ENCODE results near the gene HDC.

HDC gene

DNA sequence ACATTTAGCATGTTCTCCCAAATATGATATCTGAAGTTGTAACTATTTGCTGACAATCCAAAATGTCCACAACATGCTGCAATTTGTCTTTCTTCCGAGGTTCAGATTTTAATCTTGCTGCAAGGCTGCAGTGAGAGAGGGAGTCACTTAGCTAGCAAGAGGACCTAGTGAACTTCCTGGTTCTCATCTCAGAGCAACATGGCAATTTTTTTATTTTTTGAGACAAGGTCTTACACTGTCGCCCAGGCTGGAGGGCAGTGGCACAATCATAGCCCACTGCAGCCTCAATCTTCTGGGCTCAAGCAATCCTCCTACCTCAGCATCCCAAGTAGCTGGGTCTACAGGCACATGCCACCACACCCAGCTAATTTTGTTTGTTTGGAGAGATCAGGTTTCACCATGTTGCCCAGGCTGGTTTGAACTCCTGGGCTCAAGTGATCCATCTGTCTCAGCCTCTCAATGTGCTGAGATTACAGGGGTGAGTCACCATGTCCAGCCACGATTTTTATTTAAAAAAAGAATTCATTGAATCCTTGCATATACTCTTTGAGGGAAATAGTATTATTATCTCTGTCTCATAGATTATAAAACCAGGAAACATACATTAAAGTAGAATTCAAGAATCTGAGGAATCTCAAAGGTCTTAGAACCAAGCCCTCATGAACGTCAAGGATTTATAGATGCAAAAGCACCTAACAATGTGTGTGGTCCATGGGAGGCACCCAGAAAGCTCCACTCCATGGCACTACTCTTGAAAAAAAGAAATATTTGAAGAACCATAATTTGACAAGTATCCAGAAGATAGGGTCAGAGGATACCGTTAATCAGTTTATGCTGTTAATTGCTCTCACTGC lies 9.1 kb downstream of the HDC start:
- DNase-seq (ENCODE audit: low spot score): no peak

DNA sequence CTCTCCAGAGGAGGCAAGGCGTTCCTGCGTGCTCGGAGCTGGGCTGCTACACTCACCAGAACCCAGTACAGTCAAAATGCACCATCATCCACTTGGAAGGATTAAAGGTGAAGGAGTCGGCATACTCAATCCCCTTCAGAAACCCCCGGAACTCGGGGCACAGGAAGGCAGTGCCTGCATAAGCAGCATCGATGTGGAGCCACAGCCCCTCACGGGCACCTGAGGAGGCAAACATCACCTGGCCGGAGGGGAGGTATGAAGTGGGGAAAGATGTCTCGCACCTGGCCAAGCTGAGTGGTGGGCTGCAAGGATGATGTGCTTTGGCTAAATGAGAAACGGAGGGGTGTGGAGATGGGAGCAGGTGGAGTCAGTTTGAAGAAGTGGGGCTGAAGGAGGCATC lies 13.0 kb downstream of the HDC start:
- no peak for DNase-seq (ENCODE audit: low spot score)

DNA sequence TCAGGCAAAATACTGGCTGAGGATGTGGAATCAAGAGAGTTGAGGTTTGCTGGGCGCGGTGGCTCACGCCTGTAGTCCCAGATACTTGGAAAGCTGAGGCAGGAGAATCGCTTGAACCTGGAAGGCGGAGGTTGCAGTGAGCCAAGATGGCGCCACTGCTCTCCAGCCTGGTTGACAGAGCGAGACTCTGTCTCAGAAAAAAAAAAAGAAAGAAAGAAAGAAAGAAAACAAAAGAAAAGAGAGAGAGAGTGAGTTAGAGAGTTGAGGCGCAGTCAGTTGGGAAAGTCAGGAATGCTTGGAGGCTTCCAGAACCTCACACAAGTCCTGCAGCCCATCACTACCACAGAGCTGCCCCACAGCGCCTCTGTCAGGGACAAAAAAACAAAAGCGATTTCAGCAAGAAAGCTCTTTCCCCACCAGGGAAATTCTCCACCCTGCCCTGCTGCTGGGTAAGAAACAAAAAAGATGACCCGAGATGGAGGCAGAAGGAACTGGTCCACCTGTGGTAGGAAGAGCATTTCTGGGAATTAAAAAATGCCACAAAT lies 13.8 kb downstream of the HDC start:
- DNase-seq (ENCODE audit: low spot score): no peak

DNA sequence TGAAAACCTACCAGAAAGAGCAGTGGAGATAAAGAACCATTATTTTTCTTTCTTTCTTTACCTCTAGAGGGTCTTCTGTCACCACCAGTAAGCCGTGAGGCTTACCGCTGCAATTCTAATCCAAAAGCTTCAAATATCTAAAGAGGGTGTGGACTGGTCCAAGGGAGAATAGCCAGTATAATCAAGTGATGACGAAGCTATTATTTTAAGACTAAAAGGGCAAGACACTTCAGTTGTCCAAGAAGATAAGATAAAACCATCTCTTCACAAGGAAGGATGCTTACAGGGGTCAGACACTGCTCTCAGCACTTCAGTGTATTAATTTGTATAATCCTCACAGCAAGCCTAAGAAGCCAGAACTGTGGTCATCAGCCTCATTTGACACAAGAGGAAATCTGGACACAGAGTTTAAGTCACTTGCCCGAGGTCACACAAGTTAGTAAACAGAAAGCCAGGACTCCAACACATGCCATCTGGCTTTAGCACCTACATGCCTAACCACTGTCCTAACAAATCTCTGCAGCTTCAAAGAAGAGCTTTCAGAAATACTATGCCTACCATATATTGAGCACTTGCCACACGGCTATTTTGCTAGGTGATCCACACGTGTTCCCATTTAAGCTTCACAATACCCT lies 14.6 kb downstream of the HDC start:
- no peak for DNase-seq (ENCODE audit: low spot score)

DNA sequence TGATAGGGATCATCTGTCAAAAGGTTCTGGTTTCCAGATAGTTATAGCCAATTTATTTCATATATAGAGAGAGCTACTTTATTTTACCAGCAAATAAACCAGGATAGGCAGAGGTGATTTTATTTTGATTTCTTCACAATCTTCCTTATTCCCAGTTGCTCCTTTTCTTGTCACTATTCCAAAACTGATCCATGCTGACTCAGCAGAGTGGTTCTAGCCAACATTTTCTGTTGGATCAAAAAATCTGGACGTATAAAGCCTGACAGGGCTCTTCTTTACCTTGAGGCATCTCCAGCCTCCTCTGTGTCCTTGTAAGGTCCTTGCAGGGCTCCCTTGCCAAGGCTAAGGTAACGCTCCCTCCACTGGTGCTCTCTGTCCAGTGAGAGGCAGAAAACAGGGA lies 15.8 kb downstream of the HDC start:
- DNase-seq (ENCODE audit: low spot score): no peak

DNA sequence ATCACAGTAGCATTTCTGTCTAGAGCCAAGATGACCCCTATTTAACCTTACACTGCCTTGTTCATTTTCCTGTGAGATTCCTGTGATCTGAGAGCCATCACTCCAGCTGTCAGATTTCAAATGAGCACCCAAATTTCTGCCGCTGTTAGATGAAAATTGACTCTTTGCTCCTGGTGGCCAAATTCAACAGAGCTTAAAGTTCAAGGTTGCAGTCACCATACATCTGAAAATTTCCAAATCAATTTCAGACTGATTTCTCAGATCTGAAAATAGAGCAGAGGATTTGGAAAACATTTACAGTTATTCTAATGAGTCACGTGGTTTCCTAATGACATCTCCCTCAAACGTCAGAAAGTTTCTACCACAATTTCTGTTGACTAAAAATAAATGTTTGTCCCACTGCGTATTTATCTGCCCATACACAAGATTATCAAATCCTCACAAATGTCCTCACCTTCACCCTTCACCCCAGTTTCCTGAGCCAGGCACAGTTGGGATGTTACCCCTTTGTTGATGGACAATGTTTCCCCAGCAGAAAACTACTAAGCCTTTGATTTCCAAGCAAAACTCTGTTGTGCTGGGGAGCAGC lies 16.4 kb downstream of the HDC start:
- no peak for DNase-seq (ENCODE audit: low spot score)

DNA sequence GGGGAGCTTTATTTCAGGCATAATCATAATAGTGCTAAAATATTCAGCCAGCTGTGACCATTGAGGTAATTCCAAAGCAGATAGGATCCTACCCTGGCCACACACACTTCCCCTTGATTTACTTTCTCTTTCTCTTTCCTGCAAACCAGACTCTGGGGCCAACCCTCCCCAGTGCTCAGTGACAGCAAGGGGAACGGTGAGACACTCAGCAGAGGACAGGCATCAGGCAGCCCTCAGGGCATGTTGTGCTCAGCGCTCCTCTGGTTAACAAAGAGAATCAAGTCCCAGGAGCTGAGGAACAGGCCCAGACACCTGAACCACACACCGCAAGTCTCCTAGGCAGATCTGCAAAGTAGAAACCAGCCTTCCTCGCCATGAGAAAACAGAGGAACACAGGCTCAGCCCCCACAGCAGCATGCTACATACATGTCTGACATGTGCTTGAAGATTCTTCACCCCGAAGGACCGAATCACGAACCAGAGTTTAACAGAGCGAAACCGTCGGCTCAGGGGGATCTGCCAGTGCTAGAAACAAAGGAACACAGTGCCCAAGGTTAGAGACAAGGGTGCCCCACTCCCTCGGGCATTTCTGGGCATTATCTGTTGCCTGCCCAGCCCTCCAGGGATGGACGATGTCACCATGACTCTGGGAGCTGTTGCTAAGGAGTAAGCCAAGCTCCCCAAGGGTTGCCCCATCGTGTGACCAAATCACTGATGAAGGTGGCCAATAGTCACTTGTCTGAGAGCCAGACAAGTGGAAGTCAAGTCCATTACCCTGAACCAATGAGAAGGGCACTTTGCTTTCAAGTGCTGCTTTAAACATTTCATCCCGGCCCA lies 17.5 kb downstream of the HDC start:
- DNase-seq (ENCODE audit: low spot score): peak; percentile 17

DNA sequence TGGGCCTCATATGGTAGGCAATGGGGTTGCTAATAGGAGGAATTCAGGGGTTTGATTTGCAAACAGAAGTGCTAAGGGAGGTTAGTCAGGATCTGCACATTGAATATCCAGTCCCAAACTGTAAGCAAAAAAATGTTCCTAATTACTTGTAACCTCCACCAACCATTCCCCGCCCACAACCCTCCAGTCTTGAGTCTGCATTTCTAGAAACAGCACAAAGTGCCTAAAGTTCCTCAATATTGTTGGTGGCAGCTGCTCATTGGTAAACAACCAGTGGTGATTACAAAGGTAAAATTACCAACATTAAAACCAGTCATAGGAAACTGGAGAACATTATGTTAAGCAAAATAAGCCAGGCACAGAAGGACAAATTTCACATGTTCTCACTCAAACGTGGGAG lies 18.9 kb downstream of the HDC start:
- DNase-seq (ENCODE audit: low spot score): no peak

DNA sequence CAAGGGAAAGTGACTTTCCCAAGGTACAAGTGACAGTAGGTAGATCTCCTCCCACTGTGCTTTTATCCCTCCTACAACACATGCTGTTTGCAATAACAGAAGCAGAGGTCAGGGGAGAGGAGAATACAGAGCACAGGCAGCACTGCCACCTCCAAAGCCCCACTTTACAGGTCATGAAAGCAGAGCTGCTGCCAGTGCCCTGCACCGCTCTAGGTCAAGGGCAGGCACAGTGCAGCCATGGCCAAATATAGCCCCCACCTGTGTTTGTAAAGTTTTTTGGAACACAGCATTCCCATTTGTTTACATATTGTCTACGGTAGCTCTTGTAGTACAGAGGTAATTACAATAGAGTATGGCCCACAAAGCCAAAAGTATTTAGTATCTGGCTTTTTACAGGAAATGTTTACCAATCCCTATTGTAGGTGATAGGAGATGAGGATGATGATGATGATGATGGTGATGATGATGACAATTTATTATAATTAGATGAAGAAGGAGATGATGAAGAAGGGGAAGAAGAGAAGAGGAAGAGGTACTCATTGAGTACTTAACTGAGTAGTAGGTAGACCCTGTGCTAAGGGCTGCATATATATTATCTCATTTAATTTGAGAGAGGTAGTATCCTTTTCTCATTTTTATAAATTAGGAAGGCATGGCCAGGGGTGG lies 20.4 kb downstream of the HDC start:
- no peak for DNase-seq (ENCODE audit: low spot score)

DNA sequence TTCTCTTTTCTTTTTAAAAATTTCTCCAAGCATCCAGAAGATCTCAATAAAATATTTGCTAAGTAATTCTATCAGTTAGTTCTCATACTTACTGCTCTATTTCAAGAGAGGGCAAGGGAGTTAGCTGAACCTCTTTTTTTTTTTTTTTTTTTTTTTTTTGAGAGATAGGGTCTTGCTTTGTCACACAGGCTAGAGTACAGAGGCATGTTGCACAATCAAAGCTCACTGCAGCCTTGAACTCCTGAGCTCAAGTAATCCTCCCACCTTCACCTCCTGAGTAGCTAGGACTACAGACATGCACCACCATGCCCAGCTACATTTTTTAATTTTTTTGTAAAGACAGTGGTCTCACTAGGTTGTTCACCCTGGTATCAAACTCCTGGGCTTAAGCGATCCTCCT lies 21.4 kb downstream of the HDC start:
- DNase-seq (ENCODE audit: low spot score): no peak

DNA sequence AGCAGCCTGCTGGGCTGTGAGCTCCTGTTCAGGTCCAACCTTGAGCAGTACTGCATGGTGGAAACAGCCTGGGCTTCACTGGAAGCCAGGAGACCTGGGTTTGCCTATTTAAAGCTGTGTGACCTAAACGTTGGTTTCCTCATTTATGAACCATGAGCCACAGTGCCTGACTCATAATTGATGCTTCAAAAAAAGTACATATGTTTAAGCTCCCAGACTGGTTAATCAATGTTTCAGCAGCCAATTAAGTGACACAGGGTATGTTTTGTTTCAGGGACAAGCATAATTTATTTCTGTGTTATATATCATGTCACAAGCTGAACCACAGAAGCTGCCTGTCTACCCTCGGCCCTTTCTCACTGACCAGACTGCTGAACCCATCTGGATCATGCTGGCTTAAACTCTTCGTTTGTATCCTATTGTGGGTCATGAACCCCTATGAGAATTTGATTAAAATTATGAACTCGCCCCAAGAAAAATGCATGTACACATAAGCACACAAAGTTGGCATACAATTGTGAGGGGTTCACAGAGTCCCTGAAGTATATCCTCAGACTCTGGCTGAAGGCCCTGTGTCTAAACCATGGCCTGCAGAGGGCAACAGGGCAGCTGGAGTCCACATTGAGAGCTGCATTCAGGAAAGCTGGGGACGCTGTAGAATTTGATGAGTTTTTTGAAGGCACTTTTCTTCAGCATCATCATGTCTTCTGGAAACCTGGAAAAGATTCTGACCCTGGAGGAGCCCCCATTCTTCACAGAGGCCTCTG lies 23.7 kb downstream of the HDC start:
- DNase-seq (ENCODE audit: low spot score): no peak

DNA sequence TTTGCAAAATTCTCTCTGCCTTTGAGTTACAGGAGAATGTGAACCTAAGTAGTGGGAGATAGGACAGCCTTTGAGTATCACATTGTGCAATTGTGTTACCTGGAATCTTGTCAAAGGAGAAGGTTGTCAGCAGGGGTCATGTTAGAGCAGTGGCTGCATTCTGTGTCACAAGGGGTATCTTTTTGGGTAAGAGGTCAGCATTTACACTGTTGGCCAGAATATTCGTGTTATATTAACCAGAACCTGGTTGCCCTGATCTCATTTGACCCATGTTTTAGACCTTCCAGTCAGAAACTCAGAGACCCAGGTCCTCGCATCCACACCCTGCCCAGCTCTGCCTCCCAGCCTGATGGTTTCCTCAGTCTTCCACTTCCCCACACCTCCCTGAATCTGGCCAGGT lies 27.3 kb downstream of the HDC start:
- no peak for DNase-seq (ENCODE audit: low spot score)

DNA sequence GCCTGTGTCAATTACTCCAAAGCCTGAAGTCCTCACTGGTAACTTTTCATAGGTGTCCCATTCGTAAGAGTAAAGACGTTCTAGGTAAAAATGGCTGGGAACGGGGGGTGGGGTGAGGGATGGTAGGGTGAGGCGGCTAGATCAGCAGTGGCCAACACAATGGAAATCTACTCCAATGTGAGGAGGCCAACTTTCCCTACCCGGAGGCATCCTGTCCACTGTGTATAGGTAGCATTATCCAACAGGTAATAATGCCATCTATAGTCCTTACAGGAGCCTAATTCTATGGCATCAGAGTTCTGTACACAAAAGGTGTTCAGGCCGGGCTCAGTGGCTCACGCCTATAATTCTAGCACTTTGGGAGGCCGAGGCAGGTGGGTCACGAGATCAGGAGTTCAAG lies 29.1 kb downstream of the HDC start:
- no peak for DNase-seq (ENCODE audit: low spot score)

DNA sequence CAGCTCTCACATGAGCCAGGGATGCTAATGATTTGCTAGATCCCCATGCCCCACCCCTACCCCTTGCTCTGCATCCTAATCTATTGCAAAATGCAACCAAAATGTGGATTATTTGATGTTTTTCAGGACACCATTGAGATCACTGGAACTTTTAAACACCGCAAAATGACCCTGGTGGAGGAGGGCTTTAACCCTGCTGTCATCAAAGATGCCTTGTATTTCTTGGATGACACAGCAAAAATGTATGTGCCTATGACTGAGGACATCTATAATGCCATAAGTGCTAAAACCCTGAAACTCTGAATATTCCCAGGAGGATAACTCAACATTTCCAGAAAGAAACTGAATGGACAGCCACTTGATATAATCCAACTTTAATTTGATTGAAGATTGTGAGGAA lies 29.7 kb downstream of the HDC start:
- DNase-seq (ENCODE audit: low spot score): no peak

DNA sequence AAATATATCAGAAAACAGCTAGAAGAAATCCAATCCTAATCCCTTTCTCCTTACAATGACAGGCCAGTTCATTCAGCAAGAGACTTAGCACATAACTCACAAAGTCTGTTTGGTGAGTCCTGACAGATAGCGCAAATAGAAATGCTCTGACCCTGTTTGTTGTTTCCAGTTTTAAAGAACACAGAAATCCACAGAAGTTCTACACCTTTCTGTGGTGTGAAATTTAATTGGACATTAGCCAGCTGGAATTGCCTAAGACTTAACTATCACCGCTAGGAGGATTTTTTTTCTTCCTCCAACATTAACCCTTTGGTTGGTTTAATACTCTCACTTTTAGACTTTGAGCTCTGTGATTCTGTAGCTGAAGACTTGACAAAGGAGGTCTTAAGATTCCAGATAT lies 30.8 kb downstream of the HDC start:
- DNase-seq (ENCODE audit: low spot score): no peak

DNA sequence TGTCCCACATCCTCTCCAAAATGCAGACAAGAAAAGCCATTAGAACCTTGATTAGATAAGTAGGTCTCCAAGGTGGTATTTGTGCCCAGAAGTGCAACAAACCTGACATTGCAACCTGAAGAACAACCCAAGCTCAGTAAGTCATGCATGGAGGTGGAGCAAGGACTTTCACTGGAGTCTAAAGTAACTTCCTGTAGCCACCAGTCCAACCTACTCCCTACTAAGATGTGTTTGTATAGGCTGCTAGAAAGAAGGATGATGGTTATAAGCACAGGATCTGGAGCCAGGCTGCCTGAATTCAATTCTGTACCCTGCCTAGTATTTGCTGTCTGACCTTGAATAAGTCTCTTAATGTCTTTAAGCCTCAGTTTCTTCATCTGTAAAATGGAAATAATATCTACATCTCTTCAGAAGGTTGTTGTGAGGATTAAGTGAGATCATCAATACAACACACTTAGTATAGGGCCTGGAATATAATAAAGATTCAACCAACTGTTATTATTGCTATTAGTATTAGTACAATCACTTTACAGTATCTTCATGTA lies 32.3 kb downstream of the HDC start:
- no peak for DNase-seq (ENCODE audit: low spot score)

DNA sequence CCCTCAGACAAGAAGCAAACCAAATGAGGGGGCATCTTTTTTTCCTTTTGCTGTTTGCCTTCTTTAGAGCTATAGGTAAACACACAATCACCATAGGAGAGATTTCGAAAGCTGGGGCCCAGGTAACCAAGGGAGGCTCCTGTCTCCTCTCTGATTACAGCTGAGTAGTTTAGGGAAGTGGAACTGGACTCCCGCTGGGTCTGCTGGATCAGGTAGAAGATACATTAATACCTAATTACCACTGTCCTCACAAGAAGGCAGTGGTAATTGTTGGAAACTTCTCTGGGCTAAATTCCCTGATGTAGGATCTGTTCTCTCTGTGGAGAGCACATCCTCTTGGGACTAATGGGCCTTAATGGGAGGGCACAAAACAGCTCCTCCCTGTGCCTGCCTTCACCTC lies 32.7 kb downstream of the HDC start:
- no peak for DNase-seq (ENCODE audit: low spot score)

DNA sequence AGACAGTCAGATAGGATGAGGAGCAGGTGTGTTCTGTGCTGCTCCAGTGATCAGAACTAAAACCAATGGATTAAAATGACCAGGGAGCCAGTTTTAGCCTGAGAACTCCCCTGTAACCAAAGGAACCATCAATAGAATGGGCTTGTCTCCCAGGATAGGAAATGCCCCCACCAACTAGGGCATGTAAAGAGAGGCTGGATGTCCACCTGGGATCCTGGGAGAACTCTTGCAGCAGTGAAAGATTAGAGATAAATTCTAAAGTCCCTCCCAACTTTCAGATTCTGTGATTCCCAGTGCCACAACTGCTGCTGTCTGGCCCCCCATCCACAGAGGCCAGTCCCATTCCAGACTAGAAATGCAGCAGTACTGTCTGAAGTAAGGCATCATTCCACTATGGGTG lies 33.8 kb downstream of the HDC start:
- no peak for DNase-seq (ENCODE audit: low spot score)

DNA sequence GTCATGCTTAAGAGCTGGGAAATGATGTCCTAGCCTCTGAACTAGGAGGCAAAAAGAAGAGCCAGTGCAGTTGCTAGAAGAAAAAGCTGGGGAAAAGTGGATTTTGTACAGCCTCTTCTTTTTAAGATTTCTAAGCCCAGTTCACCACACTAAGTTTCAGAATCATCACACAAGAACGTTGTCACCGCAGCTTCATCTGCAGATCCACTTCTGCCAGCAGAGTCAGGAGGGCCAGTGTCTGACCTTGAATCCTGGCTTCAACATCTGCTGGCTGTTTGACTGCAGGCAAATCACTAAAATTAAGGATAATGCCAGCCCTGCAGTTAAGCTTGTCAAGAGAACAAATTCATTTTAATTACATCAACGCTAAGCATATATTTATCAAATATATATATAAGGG lies 36.2 kb downstream of the HDC start:
- no peak for DNase-seq (ENCODE audit: low spot score)

DNA sequence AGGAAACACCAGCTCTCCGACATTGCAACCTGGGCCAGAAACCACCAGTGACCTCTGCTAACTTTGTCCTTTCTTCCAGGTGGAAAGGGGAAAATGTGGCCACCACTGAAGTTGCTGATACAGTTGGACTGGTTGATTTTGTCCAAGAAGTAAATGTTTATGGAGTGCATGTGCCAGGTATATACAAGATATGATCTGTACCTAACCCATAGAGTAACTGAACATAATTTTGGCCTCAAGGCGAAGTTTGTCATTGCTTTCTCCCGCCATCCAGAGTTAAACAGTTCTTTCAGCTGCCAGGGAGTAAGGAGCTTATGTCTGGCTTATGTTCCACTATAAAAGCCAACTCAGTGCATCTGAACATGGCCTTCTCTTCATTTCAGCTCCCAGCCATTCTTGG lies 36.7 kb downstream of the HDC start:
- DNase-seq (ENCODE audit: low spot score): no peak

DNA sequence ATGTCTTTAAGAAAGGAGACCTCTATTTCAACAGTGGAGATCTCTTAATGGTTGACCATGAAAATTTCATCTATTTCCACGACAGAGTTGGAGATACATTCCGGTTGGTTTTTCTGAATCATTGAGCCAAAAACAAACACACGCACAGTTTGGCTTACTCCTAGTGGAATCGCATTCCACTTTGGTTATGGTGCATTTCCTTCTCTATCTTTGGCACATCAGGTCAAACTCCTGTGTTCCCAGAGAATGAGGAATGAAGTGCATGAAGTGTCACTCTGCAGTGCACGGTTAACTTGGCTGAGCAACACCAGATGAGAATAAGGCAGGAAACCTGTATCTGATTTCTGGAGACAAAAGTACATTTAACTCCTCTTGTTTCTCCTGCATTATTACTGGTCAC lies 38.5 kb downstream of the HDC start:
- DNase-seq (ENCODE audit: low spot score): no peak

All from NAMALWA (cell line).